Trophoblast cell (in vitro differentiated cells and primary cell): ENCODE data around the gene CEBPG.

ENCODE experiments used
- DNase-seq, 2 donors: peaks; one replicate each; pipeline ENCODE4 v3.0.0-alpha.2; 2016
- H2AFZ ChIP-seq: 2 replicates; pipeline ENCODE4 v1.6.1; 2013; ENCODE audit warnings: low read length, moderate library complexity, mild to moderate bottlenecking; ENCODE audit not compliant: insufficient read depth, poor library complexity
- H2AK5ac ChIP-seq: 2 replicates; pipeline ENCODE4 v1.6.1; 2013; ENCODE audit warnings: mild to moderate bottlenecking, low read length
- H2BK120ac ChIP-seq: 2 replicates; pipeline ENCODE4 v1.6.1; 2013; ENCODE audit warnings: low read length, mild to moderate bottlenecking, moderate library complexity; ENCODE audit not compliant: insufficient read depth, poor library complexity
- H2BK12ac ChIP-seq: 2 replicates; pipeline ENCODE4 v1.6.1; 2013; ENCODE audit warnings: mild to moderate bottlenecking, low read length, moderate library complexity
- H2BK5ac ChIP-seq: 2 replicates; pipeline ENCODE4 v1.6.1; 2013; ENCODE audit warnings: low read length, low read depth, moderate library complexity, mild to moderate bottlenecking; ENCODE audit not compliant: poor library complexity
- H3K14ac ChIP-seq: 2 replicates; pipeline ENCODE4 v1.6.1; 2013; ENCODE audit warnings: mild to moderate bottlenecking, low read length
- H3K18ac ChIP-seq: 2 replicates; pipeline ENCODE4 v1.6.1; 2013; ENCODE audit warnings: mild to moderate bottlenecking, low read length
- H3K23ac ChIP-seq: 2 replicates; pipeline ENCODE4 v1.6.1; 2013; ENCODE audit warnings: low read length
- H3K27ac ChIP-seq: 2 replicates; pipeline ENCODE4 v1.5.1; 2013; ENCODE audit warnings: low read depth, mild to moderate bottlenecking, inconsistent platforms, low read length, moderate library complexity
- H3K27me3 ChIP-seq: 2 replicates; pipeline ENCODE4 v1.6.1; 2013; ENCODE audit warnings: inconsistent platforms, mild to moderate bottlenecking, low read length, moderate library complexity; ENCODE audit not compliant: insufficient read depth
- H3K36me3 ChIP-seq, 2 experiments: 1 replicate in 1 of 2; 2 replicates in 1 of 2; pipeline ENCODE4 v1.6.1; 2013; ENCODE audit warnings: low read length in 2 of 2, mild to moderate bottlenecking in 2 of 2, moderate library complexity in 1 of 2; ENCODE audit not compliant: insufficient read depth in 2 of 2, control insufficient read depth in 1 of 2
- H3K4ac ChIP-seq: 2 replicates; pipeline ENCODE4 v1.6.1; 2013; ENCODE audit warnings: low read depth, mild to moderate bottlenecking, low read length, moderate library complexity
- H3K4me1 ChIP-seq, 2 experiments: 1 replicate in 1 of 2; 2 replicates in 1 of 2; pipeline ENCODE4 v1.6.1; 2013; ENCODE audit warnings: low read length in 2 of 2, mild to moderate bottlenecking in 2 of 2, moderate library complexity in 1 of 2; ENCODE audit not compliant: insufficient read depth in 2 of 2, control insufficient read depth in 1 of 2
- H3K4me2 ChIP-seq: 2 replicates; pipeline ENCODE4 v1.6.1; 2013; ENCODE audit warnings: inconsistent platforms, mild to moderate bottlenecking, low read length, moderate library complexity
- H3K4me3 ChIP-seq: 2 replicates; pipeline ENCODE4 v1.5.1; 2013; ENCODE audit warnings: mild to moderate bottlenecking, low read depth, low read length, inconsistent platforms
- H3K79me1 ChIP-seq: one replicate; pipeline ENCODE4 v1.6.1; 2013; ENCODE audit warnings: low read length
- H3K79me2 ChIP-seq: 2 replicates; pipeline ENCODE4 v1.6.1; 2013; ENCODE audit warnings: low read length, mild to moderate bottlenecking; ENCODE audit not compliant: control insufficient read depth, insufficient read depth, poor library complexity
- H3K9ac ChIP-seq: 2 replicates; pipeline ENCODE4 v1.6.1; 2013; ENCODE audit warnings: mild to moderate bottlenecking, low read length
- H3K9me3 ChIP-seq: 2 replicates; pipeline ENCODE4 v1.6.1; 2013; ENCODE audit warnings: low read depth, mild to moderate bottlenecking, control low read depth, inconsistent platforms, low read length; ENCODE audit not compliant: insufficient read depth
- H4K12ac ChIP-seq: 2 replicates; pipeline ENCODE4 v1.6.1; 2013; ENCODE audit warnings: low read depth, mild to moderate bottlenecking, low read length, moderate library complexity
- H4K8ac ChIP-seq: 2 replicates; pipeline ENCODE4 v1.6.1; 2013; ENCODE audit warnings: low read depth, mild to moderate bottlenecking, low read length, moderate library complexity
- H4K91ac ChIP-seq: one replicate; pipeline ENCODE4 v1.6.1; 2013; ENCODE audit warnings: low read depth, mild to moderate bottlenecking, low read length, moderate library complexity
- WGBS: extraction: QIAGEN DNeasy Blood & Tissue Kit; methylation state at CpG from one replicate; pipeline ENCODE4 v1.1.7; 2013; ENCODE audit warnings: missing lambda C conversion rate; ENCODE audit not compliant: insufficient read length, insufficient coverage; ENCODE audit errors: extremely low coverage; 5-methylcytosine and 5-hydroxymethylcytosine counted together

Gene CEBPG

GRCh38 chr19:33400856-33401682 lies 27.6 kb downstream of the CEBPG start:
- Histone ChIP-seq H3K18ac (no peak overlapping the region), H3K4me3 (peak overlapping the region; percentile 4), H4K12ac (no peak overlapping the region), H3K9me3 (no peaks in the 10 kb centered on the region), H3K4me2 (no peak overlapping the region), H3K23ac (no peak overlapping the region), H2BK12ac (no peak overlapping the region), H3K14ac (no peak overlapping the region), H2AFZ (no peak overlapping the region), H3K36me3 (no peaks in the 10 kb centered on the region), H2BK120ac (no peak overlapping the region), H3K9ac (no peak overlapping the region), H3K79me1 (no peaks in the 10 kb centered on the region), H3K4ac (no peak overlapping the region), H4K91ac (no peak overlapping the region), H4K8ac (no peak overlapping the region), H3K27ac (no peak overlapping the region), H3K4me1 (peaks cover 0 to 3% of the 10 kb centered on the region in 2 experiments), H2AK5ac (no peak overlapping the region), H2BK5ac (no peak overlapping the region), H3K27me3 (no peaks in the 10 kb centered on the region), H3K79me2 (peaks cover 2% of the 10 kb centered on the region)
- no peak for DNase-seq
- WGBS = no CpG with 5 or more reads among the region's 24 CpGs

- H4K12ac ChIP-seq = no peak overlapping the region
- peaks cover under 1% of the 10 kb centered on the region for H3K79me2 ChIP-seq
- H2BK120ac ChIP-seq = no peak overlapping the region
- no peaks in the 10 kb centered on the region for H3K27me3 ChIP-seq
- no peak overlapping the region for H3K14ac ChIP-seq
- H3K9ac ChIP-seq = no peak overlapping the region
- H3K4me3 ChIP-seq = peak overlapping the region; percentile 4
- no peak overlapping the region for H3K27ac ChIP-seq
- no peak overlapping the region for H2BK12ac ChIP-seq
- H2AFZ ChIP-seq = no peak overlapping the region
- no peak overlapping the region for H4K8ac ChIP-seq
- H3K18ac ChIP-seq = no peak overlapping the region
- H3K9me3 ChIP-seq = no peaks in the 10 kb centered on the region
- WGBS = no CpG with 5 or more reads among the region's 30 CpGs
- H3K79me1 ChIP-seq = no peaks in the 10 kb centered on the region
- no peak overlapping the region for H3K4ac ChIP-seq
- H3K4me2 ChIP-seq = no peak overlapping the region
- no peaks in the 10 kb centered on the region for H3K36me3 ChIP-seq
- DNase-seq = no peak
- no peak overlapping the region for H4K91ac ChIP-seq
- no peak overlapping the region for H2AK5ac ChIP-seq
- H3K4me1 ChIP-seq = peaks cover 0 to 4% of the 10 kb centered on the region in 2 experiments
- no peak overlapping the region for H2BK5ac ChIP-seq
- H3K23ac ChIP-seq = no peak overlapping the region
Measured at GRCh38 chr19:33401683-33402420, 28.3 kb downstream of the CEBPG start.

DNA sequence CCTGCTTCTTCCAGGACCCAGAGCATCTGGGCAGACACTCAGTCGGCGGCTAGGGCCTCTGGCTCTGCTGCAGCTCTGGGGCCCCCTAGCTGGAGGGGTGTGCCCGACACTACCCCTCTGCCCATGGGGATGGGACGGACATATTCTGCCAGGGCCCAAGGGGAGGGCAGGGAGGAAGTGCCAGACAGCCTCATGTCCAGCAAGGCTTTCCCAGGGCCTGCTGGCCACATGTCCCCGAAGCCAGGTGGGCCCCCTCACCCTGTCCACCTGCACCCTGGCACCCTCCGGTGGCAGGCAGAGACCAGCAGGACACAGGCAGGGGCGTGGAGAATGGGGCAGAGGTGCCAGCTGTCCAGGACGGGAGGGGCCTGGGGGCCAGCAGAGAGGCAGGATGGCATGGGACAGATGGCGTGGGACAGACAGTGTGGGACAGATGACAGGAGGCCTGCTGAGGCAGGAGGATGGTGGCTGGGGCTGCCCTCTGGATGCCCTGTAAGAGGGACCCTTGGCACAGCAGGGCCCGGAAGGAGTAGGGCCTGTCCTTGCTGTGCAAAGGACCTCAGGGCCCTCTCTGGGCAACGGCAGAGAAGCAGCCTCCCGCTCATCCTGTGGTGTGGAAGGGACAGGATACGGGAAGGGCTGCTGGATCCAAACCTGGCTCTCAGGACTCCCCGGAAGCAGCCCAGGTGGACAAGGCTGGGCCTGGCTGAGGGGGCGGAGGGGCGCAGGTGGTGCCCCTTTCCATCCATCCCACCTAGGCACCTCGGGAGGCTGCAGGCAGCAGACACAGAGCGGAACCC lies 29.1 kb downstream of the CEBPG start:
- no peak overlapping the region for H3K4me2 ChIP-seq
- no peak overlapping the region for H3K9ac ChIP-seq
- no peaks in the 10 kb centered on the region for H3K79me1 ChIP-seq
- H3K27ac ChIP-seq = no peak overlapping the region
- no peak overlapping the region for H3K4ac ChIP-seq
- H2AFZ ChIP-seq = no peak overlapping the region
- H4K8ac ChIP-seq = no peak overlapping the region
- WGBS = no CpG with 5 or more reads among the region's 18 CpGs
- H3K79me2 ChIP-seq = no peaks in the 10 kb centered on the region
- no peak for DNase-seq
- H4K12ac ChIP-seq = no peak overlapping the region
- no peak overlapping the region for H2BK12ac ChIP-seq
- no peak overlapping the region for H3K23ac ChIP-seq
- no peaks in the 10 kb centered on the region for H3K9me3 ChIP-seq
- H3K18ac ChIP-seq = no peak overlapping the region
- no peak overlapping the region for H2AK5ac ChIP-seq
- H2BK120ac ChIP-seq = no peak overlapping the region
- no peaks in the 10 kb centered on the region for H3K27me3 ChIP-seq
- H2BK5ac ChIP-seq = no peak overlapping the region
- H4K91ac ChIP-seq = no peak overlapping the region
- H3K36me3 ChIP-seq = no peaks in the 10 kb centered on the region
- peaks cover 0 to 2% of the 10 kb centered on the region in 2 experiments for H3K4me1 ChIP-seq
- no peak overlapping the region for H3K14ac ChIP-seq
- H3K4me3 ChIP-seq = no peak overlapping the region

GRCh38 chr19:33403221-33403972 lies 29.9 kb downstream of the CEBPG start:
- Histone ChIP-seq H2AFZ (no peak overlapping the region), H3K9ac (no peak overlapping the region), H3K36me3 (no peaks in the 10 kb centered on the region), H3K27me3 (no peaks in the 10 kb centered on the region), H2BK5ac (no peak overlapping the region), H3K4ac (no peak overlapping the region), H2AK5ac (no peak overlapping the region), H3K4me2 (no peak overlapping the region), H3K79me1 (no peaks in the 10 kb centered on the region), H3K79me2 (no peaks in the 10 kb centered on the region), H4K91ac (peak overlapping the region; percentile 49), H3K18ac (no peak overlapping the region), H3K9me3 (no peaks in the 10 kb centered on the region), H3K4me1 (peaks cover 0 to 2% of the 10 kb centered on the region in 2 experiments), H4K12ac (no peak overlapping the region), H3K4me3 (no peak overlapping the region), H3K14ac (no peak overlapping the region), H3K23ac (no peak overlapping the region), H4K8ac (no peak overlapping the region), H2BK120ac (no peak overlapping the region), H2BK12ac (peak overlapping the region; percentile 12), H3K27ac (no peak overlapping the region)
- DNase-seq = no peak
- WGBS = no CpG with 5 or more reads among the region's 18 CpGs
